ENCODE data around the gene SRPK2. TPM values are rescaled to one million over a fixed set of nuclear protein-coding genes. Genes with fewer than 3 reads are reported as not detected.
"Not testable (repeated sequence)": the region's sequence is repeated elsewhere in the genome, so short reads cannot be mapped to it uniquely, and the experiment has no call there.

SRPK2 gene
- polyA plus RNA-seq, 4 donors: 12.2 to 24.7 (median 14.1) TPM

DNA sequence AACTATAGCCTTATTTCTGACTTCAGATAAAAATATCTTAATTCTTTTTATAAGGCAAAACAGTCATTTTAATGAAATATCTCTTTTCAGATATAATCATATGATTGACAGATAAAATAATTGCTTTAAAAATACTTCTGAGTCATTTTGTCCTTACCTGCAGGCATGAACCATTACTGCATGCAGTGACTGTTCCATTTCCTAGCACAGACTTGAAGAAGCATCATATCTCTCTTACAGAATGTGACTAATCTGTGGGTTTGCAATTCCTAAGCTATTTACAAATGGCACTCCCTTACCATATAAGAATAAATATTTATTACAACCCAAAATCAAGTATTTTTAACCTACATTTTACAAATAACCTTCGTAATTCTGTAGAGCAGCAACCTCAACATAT lies 120.7 kb downstream of the SRPK2 start:
- no peaks in the 10 kb centered on the region for H3K27me3 ChIP-seq (ENCODE audit: control insufficient read depth in 3 of 3, insufficient read depth in 3 of 3, low read length in 3 of 3)
- peak overlapping the region in 1 of 3 donors; percentile 83 for H3K27ac ChIP-seq (ENCODE audit: low read depth in 1 of 3, low read length in 2 of 3)
- no peak for FAIRE-seq
- no peaks in the 10 kb centered on the region for H3K9me3 ChIP-seq (ENCODE audit: control insufficient read depth in 2 of 2, insufficient read depth in 1 of 2, low read depth in 1 of 2, low read length in 1 of 2)
- peaks cover 2 to 6% (median 2%) of the 10 kb centered on the region in 3 donors for H3K4me1 ChIP-seq (ENCODE audit: control insufficient read depth in 3 of 3, insufficient read depth in 2 of 3, low read depth in 1 of 3, low read length in 2 of 3)
- peak; percentile 5 to 28 for DNase-seq
- no peaks in the 10 kb centered on the region for H3K36me3 ChIP-seq (ENCODE audit: control insufficient read depth in 3 of 3, insufficient read depth in 2 of 3, low read depth in 1 of 3, low read length in 3 of 3)
- H3K4me3 ChIP-seq (ENCODE audit: low read depth in 1 of 3, low read length in 3 of 3): peak overlapping the region in 1 of 3 donors; percentile 42
- WGBS, 3 donors: 15 to 29% (median 23%) methylated on average over 1 of the region's 1 CpG

DNA sequence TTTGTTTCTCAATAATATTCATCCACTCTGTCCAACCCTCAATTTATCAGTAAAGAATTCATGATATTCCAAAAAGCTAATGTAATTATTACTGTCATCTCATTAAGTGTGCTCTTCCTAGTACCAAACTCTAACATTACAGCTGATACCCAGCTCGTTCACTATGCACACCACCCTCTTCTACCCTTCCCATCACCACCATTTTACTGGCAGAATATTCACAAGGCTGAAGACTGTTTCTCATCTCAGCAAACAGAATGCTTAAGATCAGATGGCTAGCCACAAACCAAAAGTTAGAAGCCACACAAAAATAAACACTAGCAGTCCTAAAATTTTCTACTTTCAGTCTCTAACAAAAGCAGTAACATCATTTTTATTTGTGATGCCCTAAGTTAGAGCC lies 121.5 kb downstream of the SRPK2 start:
- 26 to 47% (median 35%) methylated on average over 1 of the region's 1 CpG for WGBS, 3 donors
- Histone ChIP-seq H3K27ac (ENCODE audit: low read depth in 1 of 3, low read length in 2 of 3) (peak overlapping the region in 2 of 3 donors; percentile 55 to 70), H3K9me3 (ENCODE audit: control insufficient read depth in 2 of 2, insufficient read depth in 1 of 2, low read depth in 1 of 2, low read length in 1 of 2) (no peaks in the 10 kb centered on the region), H3K4me3 (ENCODE audit: low read depth in 1 of 3, low read length in 3 of 3) (no peak overlapping the region), H3K27me3 (ENCODE audit: control insufficient read depth in 3 of 3, insufficient read depth in 3 of 3, low read length in 3 of 3) (no peaks in the 10 kb centered on the region), H3K4me1 (ENCODE audit: control insufficient read depth in 3 of 3, insufficient read depth in 2 of 3, low read depth in 1 of 3, low read length in 2 of 3) (peaks cover 2 to 6% (median 2%) of the 10 kb centered on the region in 3 donors), H3K36me3 (ENCODE audit: control insufficient read depth in 3 of 3, insufficient read depth in 2 of 3, low read depth in 1 of 3, low read length in 3 of 3) (no peaks in the 10 kb centered on the region)
- peak in 1 of 2 donors; percentile 9 for DNase-seq
- FAIRE-seq: no peak

DNA sequence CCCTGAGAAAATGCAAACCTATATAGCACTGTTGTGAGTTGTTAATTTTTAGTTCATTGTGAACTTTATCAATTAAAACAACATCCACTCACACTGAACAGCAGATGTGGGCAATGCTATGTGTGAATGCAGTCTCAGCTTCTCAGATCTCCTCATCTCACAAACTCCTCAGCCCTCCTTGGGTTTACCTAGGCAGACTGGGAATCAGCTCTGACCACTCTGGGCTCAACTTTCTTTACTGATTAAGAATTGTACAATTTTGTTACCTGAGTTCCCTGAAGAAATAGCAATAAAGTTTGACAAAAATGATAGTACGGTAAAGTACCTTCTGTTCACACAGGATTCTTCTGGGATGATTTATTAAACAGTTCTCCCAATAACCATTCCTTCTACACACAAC lies 124.0 kb downstream of the SRPK2 start:
- Histone ChIP-seq H3K27ac (ENCODE audit: low read depth in 1 of 3, low read length in 2 of 3) (no peak overlapping the region), H3K4me3 (ENCODE audit: low read depth in 1 of 3, low read length in 3 of 3) (no peak overlapping the region), H3K36me3 (ENCODE audit: control insufficient read depth in 3 of 3, insufficient read depth in 2 of 3, low read depth in 1 of 3, low read length in 3 of 3) (no peaks in the 10 kb centered on the region), H3K27me3 (ENCODE audit: control insufficient read depth in 3 of 3, insufficient read depth in 3 of 3, low read length in 3 of 3) (no peaks in the 10 kb centered on the region), H3K9me3 (ENCODE audit: control insufficient read depth in 2 of 2, insufficient read depth in 1 of 2, low read depth in 1 of 2, low read length in 1 of 2) (no peaks in the 10 kb centered on the region), H3K4me1 (ENCODE audit: control insufficient read depth in 3 of 3, insufficient read depth in 2 of 3, low read depth in 1 of 3, low read length in 2 of 3) (peaks cover 0 to 6% (median 2%) of the 10 kb centered on the region in 3 donors)
- 92 to 97% (median 97%) methylated on average over 1 of the region's 1 CpG for WGBS, 3 donors
- no peak for FAIRE-seq
- DNase-seq: no peak

DNA sequence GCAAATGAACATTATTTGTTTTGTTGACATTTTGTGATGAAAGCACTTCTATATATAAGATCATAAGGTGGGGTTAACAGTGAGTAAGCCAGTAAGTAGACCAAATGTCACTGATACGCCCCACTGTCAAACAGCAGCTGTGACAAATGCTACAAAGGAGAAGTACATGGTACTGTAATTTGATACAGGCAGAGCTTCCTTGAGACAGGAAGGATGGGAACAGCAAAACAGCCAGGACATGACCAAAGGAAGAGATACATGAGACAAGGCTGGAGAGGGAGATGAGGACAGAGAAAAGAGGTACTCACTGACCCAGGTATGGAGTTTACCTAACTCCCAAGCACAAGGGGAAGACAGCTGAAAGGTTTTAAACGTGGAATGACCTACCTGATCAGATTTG lies 127.0 kb downstream of the SRPK2 start:
- Histone ChIP-seq H3K9me3 (ENCODE audit: control insufficient read depth in 2 of 2, insufficient read depth in 1 of 2, low read depth in 1 of 2, low read length in 1 of 2) (no peaks in the 10 kb centered on the region), H3K4me3 (ENCODE audit: low read depth in 1 of 3, low read length in 3 of 3) (no peak overlapping the region), H3K27ac (ENCODE audit: low read depth in 1 of 3, low read length in 2 of 3) (no peak overlapping the region), H3K27me3 (ENCODE audit: control insufficient read depth in 3 of 3, insufficient read depth in 3 of 3, low read length in 3 of 3) (no peaks in the 10 kb centered on the region), H3K4me1 (ENCODE audit: control insufficient read depth in 3 of 3, insufficient read depth in 2 of 3, low read depth in 1 of 3, low read length in 2 of 3) (peaks cover 0 to 7% (median 0%) of the 10 kb centered on the region in 3 donors), H3K36me3 (ENCODE audit: control insufficient read depth in 3 of 3, insufficient read depth in 2 of 3, low read depth in 1 of 3, low read length in 3 of 3) (no peaks in the 10 kb centered on the region)
- 49 to 66% (median 52%) methylated on average over 2 of the region's 2 CpGs for WGBS, 3 donors
- FAIRE-seq: no peak
- DNase-seq: peak; percentile 34 to 53

DNA sequence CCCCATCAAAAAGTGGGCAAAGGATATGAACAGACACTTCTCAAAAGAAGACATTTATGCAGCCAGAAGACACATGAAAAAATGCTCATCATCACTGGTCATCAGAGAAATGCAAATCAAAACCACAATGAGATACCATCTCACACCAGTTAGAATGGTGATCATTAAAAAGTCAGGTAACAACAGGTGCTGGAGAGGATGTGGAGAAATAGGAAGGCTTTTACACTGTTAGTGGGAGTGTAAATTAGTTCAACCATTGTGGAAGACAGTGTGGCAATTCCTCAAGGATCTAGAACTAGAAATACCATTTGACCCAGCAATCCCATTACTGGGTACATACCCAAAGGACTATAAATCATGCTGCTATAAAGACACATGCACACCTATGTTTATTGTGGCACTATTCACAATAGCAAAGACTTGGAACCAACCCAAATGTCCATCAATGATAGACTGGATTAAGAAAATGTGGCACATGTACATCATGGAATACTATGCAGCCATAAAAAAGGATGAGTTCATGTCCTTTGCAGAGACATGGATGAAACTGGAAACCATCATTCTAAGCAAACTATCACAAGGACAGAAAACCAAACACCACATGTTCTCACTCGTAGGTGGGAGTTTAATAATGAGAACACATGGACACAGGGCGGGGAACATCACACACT lies 128.4 kb downstream of the SRPK2 start:
- not testable (repeated sequence) for H3K4me3 ChIP-seq (ENCODE audit: low read depth in 1 of 3, low read length in 3 of 3); H3K27ac ChIP-seq (ENCODE audit: low read depth in 1 of 3, low read length in 2 of 3); H3K9me3 ChIP-seq (ENCODE audit: control insufficient read depth in 2 of 2, insufficient read depth in 1 of 2, low read depth in 1 of 2, low read length in 1 of 2); DNase-seq; H3K4me1 ChIP-seq (ENCODE audit: control insufficient read depth in 3 of 3, insufficient read depth in 2 of 3, low read depth in 1 of 3, low read length in 2 of 3); H3K27me3 ChIP-seq (ENCODE audit: control insufficient read depth in 3 of 3, insufficient read depth in 3 of 3, low read length in 3 of 3); FAIRE-seq; H3K36me3 ChIP-seq (ENCODE audit: control insufficient read depth in 3 of 3, insufficient read depth in 2 of 3, low read depth in 1 of 3, low read length in 3 of 3)
- WGBS, 3 donors: 93 to 99% (median 96%) methylated on average over 2 of the region's 2 CpGs

DNA sequence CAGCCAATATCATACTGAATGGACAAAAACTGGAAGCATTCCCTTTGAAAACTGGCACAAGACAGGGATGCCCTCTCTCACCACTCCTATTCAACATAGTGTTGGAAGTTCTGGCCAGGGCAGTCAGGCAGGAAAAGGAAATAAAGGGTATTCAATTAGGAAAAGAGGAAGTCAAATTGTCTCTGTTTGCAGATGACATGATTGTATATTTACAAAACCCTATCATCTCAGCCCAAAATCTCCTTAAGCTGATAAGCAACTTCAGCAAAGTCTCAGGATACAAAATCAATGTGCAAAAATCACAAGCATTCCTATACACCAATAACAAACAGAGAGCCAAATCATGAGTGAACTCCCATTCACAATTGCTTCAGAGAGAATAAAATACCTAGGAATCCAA lies 129.8 kb downstream of the SRPK2 start:
- not testable (repeated sequence) for H3K27me3 ChIP-seq (ENCODE audit: control insufficient read depth in 3 of 3, insufficient read depth in 3 of 3, low read length in 3 of 3); H3K4me1 ChIP-seq (ENCODE audit: control insufficient read depth in 3 of 3, insufficient read depth in 2 of 3, low read depth in 1 of 3, low read length in 2 of 3); H3K27ac ChIP-seq (ENCODE audit: low read depth in 1 of 3, low read length in 2 of 3); H3K9me3 ChIP-seq (ENCODE audit: control insufficient read depth in 2 of 2, insufficient read depth in 1 of 2, low read depth in 1 of 2, low read length in 1 of 2); H3K4me3 ChIP-seq (ENCODE audit: low read depth in 1 of 3, low read length in 3 of 3); H3K36me3 ChIP-seq (ENCODE audit: control insufficient read depth in 3 of 3, insufficient read depth in 2 of 3, low read depth in 1 of 3, low read length in 3 of 3); FAIRE-seq; DNase-seq

DNA sequence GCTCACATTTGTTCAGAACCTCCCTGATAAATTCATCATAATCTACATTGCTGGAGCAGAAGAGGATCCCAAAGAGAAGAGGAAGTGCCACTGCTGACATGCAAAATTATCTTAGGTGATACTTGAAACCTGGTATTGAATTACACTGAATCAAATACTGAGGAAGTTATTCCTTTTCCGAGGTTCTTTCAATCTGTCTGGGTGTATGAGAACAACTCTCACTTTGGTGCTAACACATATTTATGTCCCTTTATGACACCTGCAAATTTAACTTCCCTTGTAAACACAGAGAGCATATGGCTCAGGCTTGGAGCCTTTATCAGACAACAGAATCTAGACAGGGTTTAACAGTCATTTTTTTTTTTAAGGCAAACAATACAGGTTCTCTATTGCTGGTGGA lies 131.4 kb downstream of the SRPK2 start:
- 6 to 15% (median 11%) methylated on average over 1 of the region's 1 CpG for WGBS, 3 donors
- no peak for FAIRE-seq
- H3K9me3 ChIP-seq (ENCODE audit: control insufficient read depth in 2 of 2, insufficient read depth in 1 of 2, low read depth in 1 of 2, low read length in 1 of 2): no peaks in the 10 kb centered on the region
- no peak overlapping the region for H3K4me3 ChIP-seq (ENCODE audit: low read depth in 1 of 3, low read length in 3 of 3)
- no peak overlapping the region for H3K27ac ChIP-seq (ENCODE audit: low read depth in 1 of 3, low read length in 2 of 3)
- H3K36me3 ChIP-seq (ENCODE audit: control insufficient read depth in 3 of 3, insufficient read depth in 2 of 3, low read depth in 1 of 3, low read length in 3 of 3): no peaks in the 10 kb centered on the region
- H3K27me3 ChIP-seq (ENCODE audit: control insufficient read depth in 3 of 3, insufficient read depth in 3 of 3, low read length in 3 of 3): no peaks in the 10 kb centered on the region
- H3K4me1 ChIP-seq (ENCODE audit: control insufficient read depth in 3 of 3, insufficient read depth in 2 of 3, low read depth in 1 of 3, low read length in 2 of 3): peaks cover 0 to 6% (median 0%) of the 10 kb centered on the region in 3 donors
- peak; percentile 8 to 17 for DNase-seq

DNA sequence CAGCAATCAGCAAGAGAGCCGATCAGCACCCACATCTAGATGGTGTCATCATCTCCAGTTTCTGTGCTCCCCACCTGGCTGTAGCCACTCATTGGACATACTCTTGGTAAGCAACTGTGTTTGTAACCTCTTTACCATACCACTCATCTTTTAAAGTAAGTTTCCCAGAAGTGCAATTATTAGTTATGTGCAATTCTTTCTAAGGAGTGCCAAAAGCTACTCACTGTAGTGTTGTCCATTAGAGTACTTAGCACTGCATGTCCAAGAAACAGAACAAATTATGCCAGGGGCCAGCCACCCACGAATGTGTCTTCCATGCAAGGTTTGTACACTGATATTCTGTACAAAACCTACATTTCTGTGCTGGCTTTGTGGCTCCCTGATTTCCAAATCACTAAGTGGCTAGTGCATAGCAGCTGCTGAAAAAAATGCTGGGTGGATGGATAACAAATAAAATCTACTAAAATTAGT lies 131.9 kb downstream of the SRPK2 start:
- Histone ChIP-seq H3K4me3 (ENCODE audit: low read depth in 1 of 3, low read length in 3 of 3) (no peak overlapping the region), H3K36me3 (ENCODE audit: control insufficient read depth in 3 of 3, insufficient read depth in 2 of 3, low read depth in 1 of 3, low read length in 3 of 3) (no peaks in the 10 kb centered on the region), H3K9me3 (ENCODE audit: control insufficient read depth in 2 of 2, insufficient read depth in 1 of 2, low read depth in 1 of 2, low read length in 1 of 2) (no peaks in the 10 kb centered on the region), H3K27me3 (ENCODE audit: control insufficient read depth in 3 of 3, insufficient read depth in 3 of 3, low read length in 3 of 3) (no peaks in the 10 kb centered on the region), H3K4me1 (ENCODE audit: control insufficient read depth in 3 of 3, insufficient read depth in 2 of 3, low read depth in 1 of 3, low read length in 2 of 3) (peaks cover 0 to 6% (median 0%) of the 10 kb centered on the region in 3 donors), H3K27ac (ENCODE audit: low read depth in 1 of 3, low read length in 2 of 3) (no peak overlapping the region)
- no peak for FAIRE-seq
- DNase-seq: no peak
- WGBS, 3 donors: 76 to 90% (median 82%) methylated on average over 2 of the region's 2 CpGs

DNA sequence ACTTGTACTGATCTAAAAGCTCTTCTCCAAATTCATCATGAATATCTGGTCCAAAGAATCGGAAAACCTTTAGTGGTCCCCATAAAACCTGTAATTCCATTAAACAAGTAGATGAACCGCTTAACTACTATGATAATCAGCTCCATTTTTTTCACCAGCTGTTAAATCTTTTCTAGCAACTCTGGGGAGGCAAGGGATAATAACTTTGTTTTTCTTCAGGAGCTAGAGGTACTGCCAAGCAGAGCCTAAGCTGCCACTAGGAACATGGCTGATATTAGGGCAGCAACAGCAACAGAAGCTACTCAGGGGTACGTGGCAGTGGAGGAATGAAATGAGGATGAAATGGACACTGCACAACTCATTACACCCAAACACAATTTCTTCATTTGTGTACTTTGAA lies 138.0 kb downstream of the SRPK2 start:
- no peaks in the 10 kb centered on the region for H3K36me3 ChIP-seq (ENCODE audit: control insufficient read depth in 3 of 3, insufficient read depth in 2 of 3, low read depth in 1 of 3, low read length in 3 of 3)
- H3K4me3 ChIP-seq (ENCODE audit: low read depth in 1 of 3, low read length in 3 of 3): no peak overlapping the region
- no peak for FAIRE-seq
- 91 to 97% (median 95%) methylated on average over 3 of the region's 3 CpGs for WGBS, 3 donors
- no peak overlapping the region for H3K27ac ChIP-seq (ENCODE audit: low read depth in 1 of 3, low read length in 2 of 3)
- peaks cover 0 to 4% (median 0%) of the 10 kb centered on the region in 3 donors for H3K4me1 ChIP-seq (ENCODE audit: control insufficient read depth in 3 of 3, insufficient read depth in 2 of 3, low read depth in 1 of 3, low read length in 2 of 3)
- no peaks in the 10 kb centered on the region for H3K9me3 ChIP-seq (ENCODE audit: control insufficient read depth in 2 of 2, insufficient read depth in 1 of 2, low read depth in 1 of 2, low read length in 1 of 2)
- no peak for DNase-seq
- no peaks in the 10 kb centered on the region for H3K27me3 ChIP-seq (ENCODE audit: control insufficient read depth in 3 of 3, insufficient read depth in 3 of 3, low read length in 3 of 3)
